ENCODE measurements around the gene ZNF23. TPM values are rescaled to one million over a fixed set of nuclear protein-coding genes. Genes with fewer than 3 reads are reported as not detected.
A peak's percentile ranks its signal among the peaks of the same experiment; 100 is the strongest.

ZNF23 gene
- total and polyA plus RNA-seq, 10 of the 15 experiments (the other 5 are each of a cell fraction or from before 2014, with no cell fraction given), result 3.6 to 11.5 (median 8.7) TPM

DNA sequence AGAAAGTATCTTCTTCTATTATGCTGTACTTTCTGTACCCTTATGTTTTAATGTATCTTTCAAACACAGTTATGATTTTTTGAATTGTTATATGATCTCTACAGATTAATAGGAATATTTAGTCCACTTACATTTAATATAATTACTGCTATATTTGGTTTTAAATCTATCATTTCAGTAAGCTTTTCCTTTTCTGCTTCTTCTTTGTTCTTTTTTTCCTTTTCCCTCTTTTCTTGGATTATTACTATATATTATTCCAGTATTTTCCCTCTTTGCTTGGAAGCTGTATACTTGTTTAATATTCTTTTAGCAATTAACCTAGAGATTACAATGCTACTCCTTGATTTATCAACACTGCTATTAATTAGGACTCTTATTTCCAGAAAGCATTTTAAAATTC lies 33.7 kb downstream of the ZNF23 start:
- BruUV-seq (replicated peaks), result no TSS peak
- CTCF ChIA-PET, result interaction anchor here (0.7 to 2.1 kb wide), 4 partner anchors 12 to 183 kb away, joined by 3 to 7 read pairs (median 4); no protein-coding TSS in a partner anchor
- FAIRE-seq (no peak), DNase-seq (ENCODE audit: low read depth, low spot score) (no peak), ATAC-seq (no peak)
- no peak overlapping the region for H3K4me3 ChIP-seq
- H3K9me3 ChIP-seq (replicated peaks; ENCODE audit: control insufficient read depth, insufficient read depth, low read length), result no peaks in the 10 kb centered on the region
- H3K4me2 ChIP-seq (ENCODE audit: control insufficient read depth, insufficient read depth), result no peak overlapping the region
- intact Hi-C loops (cut with micrococcal nuclease; ENCODE audit: unreplicated experiment) (no loop called here), in situ Hi-C loops (cut with MboI) (no loop called here)
- H3K27me3 ChIP-seq (replicated peaks in 1 of 2; ENCODE audit: control insufficient read depth in 2 of 2, insufficient read depth in 2 of 2, low read length in 1 of 2), result no peaks in the 10 kb centered on the region; a peak in 1 of 4 replicates
- peaks cover 3% of the 10 kb centered on the region; the same call in 1 of the 2 replicates for H4K20me1 ChIP-seq (ENCODE audit: control insufficient read depth, insufficient read depth)
- H3K27ac ChIP-seq (ENCODE audit: control insufficient read depth, insufficient read depth), result no peak overlapping the region
- no peaks in the 10 kb centered on the region for H3K36me3 ChIP-seq (ENCODE audit: control insufficient read depth in 2 of 2, insufficient read depth in 2 of 2, low read length in 1 of 2)
- POLR2A ChIA-PET, result no interaction called here
- SMC1A ChIA-PET (ENCODE audit: uncharacterized antibody, unreplicated experiment), result interaction anchor here (0.7 to 0.9 kb wide), 2 partner anchors 13 to 59 kb away, joined by 3 read pairs; no protein-coding TSS in a partner anchor
- RAD21 ChIA-PET (ENCODE audit: unreplicated experiment), result no interaction called here
- H3K4me1 ChIP-seq (ENCODE audit: control insufficient read depth, insufficient read depth, low read length), result no peaks in the 10 kb centered on the region
- no peak overlapping the region for H3K9ac ChIP-seq (ENCODE audit: control insufficient read depth, insufficient read depth, low read length)
- TF ChIP-seq ZNF207 (IDR thresholded peaks at IDR 0.05; ENCODE audit: borderline replicate concordance), result no peak
- no peaks in the 10 kb centered on the region for H3K79me2 ChIP-seq (ENCODE audit: control insufficient read depth, insufficient read depth, low read length)
- no peak overlapping the region for H2AFZ ChIP-seq (ENCODE audit: control insufficient read depth, low read depth, low read length)

DNA sequence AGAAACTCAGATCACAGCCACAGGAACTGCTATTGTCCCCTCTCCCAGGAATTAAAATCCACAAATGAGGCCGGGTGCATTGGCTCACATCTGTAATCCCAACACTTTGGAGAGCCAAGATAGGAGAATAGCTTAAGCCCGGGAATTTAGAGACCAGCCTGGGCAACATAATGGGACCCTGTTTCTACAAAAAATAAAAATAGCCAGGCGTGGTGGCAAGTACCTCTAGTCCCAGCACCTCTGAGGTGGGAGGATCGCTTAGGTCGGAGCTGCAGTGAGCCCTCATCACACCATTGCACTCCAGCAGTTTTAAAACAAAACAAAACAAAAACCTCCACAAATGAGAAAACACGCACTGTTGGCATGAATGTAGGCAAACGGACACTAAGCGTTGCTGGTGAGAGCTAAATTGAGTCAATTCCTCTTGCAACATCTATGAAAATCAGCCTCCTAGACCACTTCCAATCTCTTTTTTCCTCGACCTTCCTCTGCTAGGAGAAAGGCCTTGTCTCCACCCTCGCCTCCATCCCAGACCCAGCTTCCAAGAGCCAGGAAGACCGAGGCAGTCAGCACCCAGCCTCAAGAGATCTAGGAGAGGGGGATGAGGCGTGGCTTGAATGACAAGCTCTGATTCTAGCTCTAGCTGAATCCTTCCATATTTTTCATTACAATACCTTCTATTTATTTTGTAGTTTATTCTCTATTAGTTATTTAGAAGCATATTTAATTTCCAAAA lies 35.0 kb downstream of the ZNF23 start:
- TF ChIP-seq IKZF2 (IDR thresholded peaks at IDR 0.05) (peak in 1 of 2 experiments; percentile 15; a peak in 2 of 4 replicates), POU2F2 (IDR thresholded peaks at IDR 0.05; ENCODE audit: borderline replicate concordance, low read depth, low read length) (no peak), MEF2B (IDR thresholded peaks at IDR 0.05; ENCODE audit: partially characterized antibody, poor library complexity, severe bottlenecking) (no peak), ZSCAN29 (IDR thresholded peaks at IDR 0.05) (no peak), ZNF384 (IDR thresholded peaks at IDR 0.05; ENCODE audit: borderline replicate concordance, low read depth, low read length) (no peak), SUPT20H (IDR thresholded peaks at IDR 0.05; ENCODE audit: borderline replicate concordance, control insufficient read depth, low read depth, low read length) (no peak)
- H3K27me3 ChIP-seq (replicated peaks in 1 of 2; ENCODE audit: control insufficient read depth in 2 of 2, insufficient read depth in 2 of 2, low read length in 1 of 2), result no peaks in the 10 kb centered on the region; a peak in 1 of 4 replicates
- SMC1A ChIA-PET (ENCODE audit: uncharacterized antibody, unreplicated experiment), result no interaction called here
- RAD21 ChIA-PET (ENCODE audit: unreplicated experiment), result no interaction called here
- H3K4me1 ChIP-seq (ENCODE audit: control insufficient read depth, insufficient read depth, low read length), result no peaks in the 10 kb centered on the region
- H3K4me3 ChIP-seq, result no peak overlapping the region
- no peaks in the 10 kb centered on the region for H3K36me3 ChIP-seq (ENCODE audit: control insufficient read depth in 2 of 2, insufficient read depth in 2 of 2, low read length in 1 of 2)
- FAIRE-seq, result no peak
- H3K9me3 ChIP-seq (replicated peaks; ENCODE audit: control insufficient read depth, insufficient read depth, low read length), result no peaks in the 10 kb centered on the region
- DNase-seq (ENCODE audit: low read depth, low spot score), result no peak
- peaks cover 3% of the 10 kb centered on the region; the same call in 1 of the 2 replicates for H4K20me1 ChIP-seq (ENCODE audit: control insufficient read depth, insufficient read depth)
- no peak overlapping the region for H3K9ac ChIP-seq (ENCODE audit: control insufficient read depth, insufficient read depth, low read length)
- no peak overlapping the region for H2AFZ ChIP-seq (ENCODE audit: control insufficient read depth, low read depth, low read length)
- CTCF ChIA-PET, result interaction anchor here (1.2 to 2.1 kb wide), 3 partner anchors 14 to 184 kb away, joined by 3 to 7 read pairs (median 6); no protein-coding TSS in a partner anchor
- H3K4me2 ChIP-seq (ENCODE audit: control insufficient read depth, insufficient read depth), result peak overlapping the region; percentile 26; the same call in 1 of the 2 replicates
- no TSS peak for BruUV-seq (replicated peaks)
- in situ Hi-C loops (cut with MboI), result no loop called here
- POLR2A ChIA-PET, result no interaction called here
- H3K79me2 ChIP-seq (ENCODE audit: control insufficient read depth, insufficient read depth, low read length), result no peaks in the 10 kb centered on the region
- intact Hi-C loops (cut with micrococcal nuclease; ENCODE audit: unreplicated experiment), result no loop called here
- 26% methylated on average over 12 of the region's 12 CpGs for WGBS (ENCODE audit: insufficient coverage, insufficient replicate concordance, low lambda C conversion rate, missing lambda C conversion rate)
- no peak; the same call in none of the 3 replicates for ATAC-seq
- H3K27ac ChIP-seq (ENCODE audit: control insufficient read depth, insufficient read depth), result no peak overlapping the region

All from GM12878 (cell line).